ENCODE measurements around the gene NKX2-8.

DNA sequence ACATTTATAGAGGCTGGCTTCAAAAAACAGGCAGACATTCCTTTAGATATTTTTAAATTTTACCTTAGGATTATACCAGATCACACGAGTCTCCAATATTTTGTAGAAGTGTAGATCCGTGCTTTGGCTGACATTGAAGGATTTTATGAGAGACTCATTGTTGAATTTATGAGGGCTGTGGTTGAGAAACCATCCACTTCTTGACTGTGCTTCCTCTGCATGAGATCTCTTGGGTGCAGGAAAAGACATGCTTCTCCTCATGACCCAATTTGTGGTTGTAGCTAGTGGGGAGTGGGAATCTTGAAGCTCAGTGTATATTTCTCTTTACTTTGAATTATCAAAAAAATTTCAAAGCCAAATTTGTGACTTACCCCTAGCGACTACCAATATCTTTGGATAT is 36.7 kb upstream of the NKX2-8 start:
- TF ChIP-seq, protein P1, sequence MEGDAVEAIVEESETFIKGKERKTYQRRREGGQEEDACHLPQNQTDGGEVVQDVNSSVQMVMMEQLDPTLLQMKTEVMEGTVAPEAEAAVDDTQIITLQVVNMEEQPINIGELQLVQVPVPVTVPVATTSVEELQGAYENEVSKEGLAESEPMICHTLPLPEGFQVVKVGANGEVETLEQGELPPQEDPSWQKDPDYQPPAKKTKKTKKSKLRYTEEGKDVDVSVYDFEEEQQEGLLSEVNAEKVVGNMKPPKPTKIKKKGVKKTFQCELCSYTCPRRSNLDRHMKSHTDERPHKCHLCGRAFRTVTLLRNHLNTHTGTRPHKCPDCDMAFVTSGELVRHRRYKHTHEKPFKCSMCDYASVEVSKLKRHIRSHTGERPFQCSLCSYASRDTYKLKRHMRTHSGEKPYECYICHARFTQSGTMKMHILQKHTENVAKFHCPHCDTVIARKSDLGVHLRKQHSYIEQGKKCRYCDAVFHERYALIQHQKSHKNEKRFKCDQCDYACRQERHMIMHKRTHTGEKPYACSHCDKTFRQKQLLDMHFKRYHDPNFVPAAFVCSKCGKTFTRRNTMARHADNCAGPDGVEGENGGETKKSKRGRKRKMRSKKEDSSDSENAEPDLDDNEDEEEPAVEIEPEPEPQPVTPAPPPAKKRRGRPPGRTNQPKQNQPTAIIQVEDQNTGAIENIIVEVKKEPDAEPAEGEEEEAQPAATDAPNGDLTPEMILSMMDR (IDR thresholded peaks at IDR 0.05; ENCODE audit: poor library complexity) = no peak
- no peak for TF ChIP-seq EZH2phosphoT487 (IDR thresholded peaks at IDR 0.05; ENCODE audit: low read depth, severe bottlenecking, unreplicated experiment)
